Prostate gland (tissue), 2 donors: ENCODE measurements around the gene UVSSA. TPM values are rescaled to one million over a fixed set of nuclear protein-coding genes. Genes with fewer than 3 reads are reported as not detected.

ENCODE experiments used
- DNase-seq: peaks from one replicate; pipeline ENCODE4 v3.0.0-alpha.2; 2019; ENCODE audit warnings: low spot score
- H3K27ac ChIP-seq, 2 donors: fragments of 200-600 bp; sonication (generic); 2 replicates each; pipeline ENCODE4 v1.5.1; 2017 to 2019
- H3K27me3 ChIP-seq: fragments of 200-600 bp; sonication (generic); replicated peaks from 2 replicates; pipeline ENCODE4 v1.5.1; 2019; ENCODE audit not compliant: insufficient read depth
- H3K36me3 ChIP-seq, 2 donors: fragments of 200-600 bp; sonication (generic); 1 replicate in 1 of 2; 2 replicates in 1 of 2; pipeline versions ENCODE4 v1.5.1 to v1.8.1; 2017 to 2019
- H3K4me1 ChIP-seq: fragments of 200-600 bp; sonication (generic); replicated peaks from 2 replicates; pipeline ENCODE4 v1.5.1; 2019
- H3K4me3 ChIP-seq, 2 donors: fragments of 200-600 bp; sonication (generic); 2 replicates each; pipeline ENCODE4 v1.5.1; 2017 to 2019
- H3K9me3 ChIP-seq: fragments of 200-600 bp; sonication (generic); 2 replicates; pipeline ENCODE4 v1.5.1; 2017
- POLR2A ChIP-seq: fragments of 450-650 bp; IDR thresholded peaks from one replicate; pipeline ENCODE4 v1.6.1; 2016; ENCODE audit warnings: antibody characterized with exemption, mild to moderate bottlenecking
- POLR2AphosphoS5 ChIP-seq: sonication (generic); formaldehyde crosslinking; IDR thresholded peaks from one replicate; pipeline ENCODE4 v1.6.1; 2017; ENCODE audit warnings: antibody characterized with exemption
- WGBS: methylation state at CpG from one replicate; pipeline ENCODE4 v1.1.5; 2018; 5-methylcytosine and 5-hydroxymethylcytosine counted together
- intact Hi-C: fragments of 100-400 bp; cut with DNase I; formaldehyde crosslinking; loops from one replicate; pipeline ENCODE4 v1.14.2; 2022
- total RNA-seq, 2 donors: library from RNA; depleted of rRNA; stranded (reverse); fragments of >200 nt; gene quantifications; one replicate each; pipeline ENCODE4 v1.1.0, GENCODE V29; 2016
- TF ChIP-seq, protein P1 (sequence below), 4 experiments: fragments of 200-600 bp in 2 of 4; fragments of 450-650 bp in 2 of 4; sonication (generic) in 2 of 4; IDR thresholded peaks; 1 replicate in 3 of 4; 2 replicates in 1 of 4; pipeline ENCODE4 v1.5.1; 2016 to 2019; ENCODE audit warnings: antibody characterized with exemption in 4 of 4, mild to moderate bottlenecking in 2 of 4, moderate library complexity in 2 of 4

UVSSA gene
- total RNA-seq, 2 donors from 2014 or later, result 20.8 to 47.9 TPM

DNA sequence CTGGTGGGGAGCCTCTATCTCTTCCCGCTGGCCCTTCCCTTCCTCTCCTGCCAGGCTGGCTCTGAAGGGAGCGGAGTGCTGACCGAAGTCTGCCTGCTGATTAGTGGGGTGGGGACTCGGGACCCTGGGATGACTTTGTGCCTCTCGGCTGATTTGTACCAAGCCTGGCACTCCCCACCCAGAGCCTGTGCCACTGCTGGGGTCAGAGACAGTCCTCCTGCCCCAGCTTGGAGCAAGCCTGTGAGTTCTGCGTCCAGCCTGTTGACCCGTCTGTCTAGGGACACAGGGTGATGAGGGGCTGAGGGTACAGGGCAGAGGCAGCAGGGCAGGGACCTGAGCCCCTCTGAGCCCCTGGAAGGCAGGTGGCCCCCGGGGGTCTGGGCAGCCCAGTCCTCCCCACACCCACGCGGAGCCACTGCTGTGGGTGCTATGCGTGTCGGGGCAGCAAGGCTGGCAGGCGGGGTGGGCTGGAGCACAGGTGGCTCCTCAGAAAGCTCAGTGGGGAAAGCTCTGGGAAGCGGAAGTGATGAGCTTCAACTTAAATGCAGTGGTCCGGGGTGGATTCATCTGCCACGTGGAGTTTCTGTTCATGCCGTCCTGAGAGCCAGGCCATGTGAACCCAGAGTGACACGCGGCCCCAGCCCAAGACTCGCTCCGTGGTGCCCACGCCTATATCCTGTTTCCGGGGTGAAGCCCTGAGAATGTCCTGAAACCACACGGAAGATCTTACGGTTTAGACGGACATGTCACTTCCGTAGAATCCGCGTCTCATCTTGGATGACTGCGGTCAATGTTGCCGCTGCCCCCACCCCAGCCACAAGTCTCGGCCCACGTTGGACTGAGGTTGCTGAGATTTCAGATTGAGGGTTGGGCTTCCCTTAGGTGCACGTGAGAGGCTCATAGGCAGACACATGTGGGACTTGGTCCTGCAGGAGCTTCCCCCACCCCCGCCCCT is 21.1 kb upstream of the UVSSA start:
- peaks cover 0 to 9% of the 10 kb centered on the region in 2 donors for H3K36me3 ChIP-seq
- no peaks in the 10 kb centered on the region for H3K9me3 ChIP-seq
- no peak overlapping the region for H3K27ac ChIP-seq
- 92% methylated on average over 35 of the region's 35 CpGs for WGBS
- DNase-seq, result no peak
- no peaks in the 10 kb centered on the region for H3K4me1 ChIP-seq
- no peak for TF ChIP-seq POLR2AphosphoS5
- TF ChIP-seq, protein P1, sequence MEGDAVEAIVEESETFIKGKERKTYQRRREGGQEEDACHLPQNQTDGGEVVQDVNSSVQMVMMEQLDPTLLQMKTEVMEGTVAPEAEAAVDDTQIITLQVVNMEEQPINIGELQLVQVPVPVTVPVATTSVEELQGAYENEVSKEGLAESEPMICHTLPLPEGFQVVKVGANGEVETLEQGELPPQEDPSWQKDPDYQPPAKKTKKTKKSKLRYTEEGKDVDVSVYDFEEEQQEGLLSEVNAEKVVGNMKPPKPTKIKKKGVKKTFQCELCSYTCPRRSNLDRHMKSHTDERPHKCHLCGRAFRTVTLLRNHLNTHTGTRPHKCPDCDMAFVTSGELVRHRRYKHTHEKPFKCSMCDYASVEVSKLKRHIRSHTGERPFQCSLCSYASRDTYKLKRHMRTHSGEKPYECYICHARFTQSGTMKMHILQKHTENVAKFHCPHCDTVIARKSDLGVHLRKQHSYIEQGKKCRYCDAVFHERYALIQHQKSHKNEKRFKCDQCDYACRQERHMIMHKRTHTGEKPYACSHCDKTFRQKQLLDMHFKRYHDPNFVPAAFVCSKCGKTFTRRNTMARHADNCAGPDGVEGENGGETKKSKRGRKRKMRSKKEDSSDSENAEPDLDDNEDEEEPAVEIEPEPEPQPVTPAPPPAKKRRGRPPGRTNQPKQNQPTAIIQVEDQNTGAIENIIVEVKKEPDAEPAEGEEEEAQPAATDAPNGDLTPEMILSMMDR (IDR thresholded peaks at IDR 0.05), result no peak
- TF ChIP-seq POLR2A, result no peak
- H3K4me3 ChIP-seq, result no peak overlapping the region
- intact Hi-C loops, result no loop called here
- no peaks in the 10 kb centered on the region for H3K27me3 ChIP-seq

DNA sequence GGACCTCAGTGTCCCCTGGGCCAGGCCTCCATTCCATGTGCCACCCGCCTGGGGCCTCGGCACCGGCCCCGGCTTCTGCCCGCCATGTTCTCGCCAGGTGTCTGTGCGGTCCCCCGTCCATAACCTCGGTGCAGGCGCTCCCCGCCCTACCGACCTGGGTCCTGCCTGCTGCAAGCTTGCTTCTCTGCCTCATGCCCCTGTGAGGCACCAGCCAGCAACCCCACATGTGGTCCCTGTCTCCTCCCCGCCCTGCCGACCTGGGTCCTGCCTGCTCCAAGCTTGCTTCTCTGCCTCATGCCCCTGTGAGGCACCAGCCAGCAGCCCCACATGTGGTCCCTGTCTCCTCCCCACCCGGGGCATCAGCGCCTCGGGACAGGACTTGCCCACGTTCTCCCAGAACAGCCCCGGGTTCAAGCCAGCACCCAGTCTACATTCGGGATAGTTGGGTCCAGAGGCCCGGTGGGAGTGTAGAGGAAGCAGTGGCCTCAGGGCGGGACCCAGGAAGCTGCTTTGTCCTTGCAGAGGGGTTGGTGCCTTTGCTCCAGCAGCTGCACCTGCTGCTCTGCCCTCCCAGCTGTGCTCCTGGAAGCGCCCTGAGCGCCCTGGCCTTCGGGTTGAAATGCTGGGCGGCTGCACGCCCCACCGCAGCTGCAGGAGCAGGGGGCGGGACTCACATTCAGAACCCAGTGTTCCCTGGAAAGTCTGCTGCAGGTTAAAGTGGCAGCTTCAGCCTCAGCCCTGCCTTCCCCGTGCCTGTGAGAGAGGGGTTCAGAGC is 20.1 kb upstream of the UVSSA start:
- peaks cover 0 to 9% of the 10 kb centered on the region in 2 donors for H3K36me3 ChIP-seq
- intact Hi-C loops, result no loop called here

DNA sequence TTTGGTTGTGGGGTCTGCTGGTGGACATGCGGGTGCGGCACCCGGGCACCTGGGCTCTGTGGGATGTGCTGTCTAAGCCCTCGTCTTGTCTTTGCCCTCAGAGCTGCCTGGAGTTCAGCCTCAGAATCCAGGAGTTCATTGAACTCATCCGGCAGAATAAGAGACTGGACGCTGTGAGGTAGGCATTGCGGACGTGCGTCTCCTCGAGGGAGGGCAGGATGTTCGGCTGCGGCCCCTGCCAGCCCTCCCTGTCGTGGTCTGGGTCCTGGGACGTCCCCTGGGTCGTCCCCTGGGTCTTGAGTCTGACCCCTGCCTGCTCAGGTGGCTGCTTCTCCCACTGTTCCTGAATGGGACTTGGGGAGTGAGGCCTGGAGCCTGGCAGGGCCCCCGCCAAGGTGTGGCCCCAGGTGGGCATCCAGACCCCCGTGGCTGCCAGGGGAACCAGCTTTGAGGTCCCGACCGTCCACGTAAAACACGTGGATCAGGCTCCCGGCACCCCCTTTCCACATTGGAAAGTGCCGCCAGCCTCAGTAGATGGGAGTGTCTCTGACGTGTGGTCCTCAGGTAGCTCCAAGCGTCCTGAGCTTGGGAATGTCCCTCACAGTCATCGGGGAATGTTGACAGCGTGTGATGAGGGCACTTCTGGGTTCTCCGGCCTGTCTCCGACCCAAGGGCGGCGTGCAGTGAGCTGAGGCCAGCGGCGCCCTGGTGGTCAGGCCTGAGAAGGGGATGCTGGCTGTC is 19.3 kb upstream of the UVSSA start:
- intact Hi-C loops, result no loop called here
- peaks cover 0 to 9% of the 10 kb centered on the region in 2 donors for H3K36me3 ChIP-seq
- 90% methylated on average over 33 of the region's 33 CpGs for WGBS

More for the DNA sequence above, 20.1 kb upstream of the UVSSA start:
- no peak overlapping the region for H3K4me3 ChIP-seq
- H3K9me3 ChIP-seq, result no peaks in the 10 kb centered on the region
- no peaks in the 10 kb centered on the region for H3K27me3 ChIP-seq
- TF ChIP-seq POLR2A (no peak), POLR2AphosphoS5 (no peak)
- TF ChIP-seq, protein P1 (IDR thresholded peaks at IDR 0.05), result no peak
- no peak for DNase-seq
- H3K4me1 ChIP-seq, result no peaks in the 10 kb centered on the region
- 96% methylated on average over 30 of the region's 30 CpGs for WGBS
- H3K27ac ChIP-seq, result no peak overlapping the region

More for the DNA sequence above, 19.3 kb upstream of the UVSSA start:
- H3K27ac ChIP-seq, result no peak overlapping the region
- no peak for DNase-seq
- no peak overlapping the region for H3K4me3 ChIP-seq
- no peaks in the 10 kb centered on the region for H3K9me3 ChIP-seq
- H3K4me1 ChIP-seq, result no peaks in the 10 kb centered on the region
- no peak for TF ChIP-seq POLR2AphosphoS5
- no peak for TF ChIP-seq POLR2A
- TF ChIP-seq, protein P1 (IDR thresholded peaks at IDR 0.05), result no peak
- no peaks in the 10 kb centered on the region for H3K27me3 ChIP-seq
